ENCODE data around the gene RNF123.

DNA sequence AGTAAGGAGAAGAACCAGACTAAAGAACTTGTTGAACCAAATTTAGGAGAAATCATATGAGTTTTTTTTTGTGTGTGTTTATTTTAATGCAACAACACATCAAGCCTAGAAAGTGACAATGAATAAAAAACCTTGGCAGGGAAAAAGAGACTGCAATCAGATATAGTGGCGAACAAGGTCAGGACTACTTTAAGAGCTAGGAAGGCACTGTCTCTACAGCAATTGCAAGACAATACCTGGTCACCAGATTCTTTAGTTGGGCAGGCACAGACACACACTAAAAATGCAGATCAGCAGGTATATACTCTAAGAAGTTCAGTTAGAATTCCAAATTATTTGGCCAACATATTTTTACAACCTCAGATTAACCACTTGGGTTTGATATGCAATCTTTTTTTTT, 65.2 kb downstream of the RNF123 start:
- no peak for TF ChIP-seq POLR2AphosphoS5 (IDR thresholded peaks at IDR 0.05; ENCODE audit: low read length)
- TF ChIP-seq, protein P1, sequence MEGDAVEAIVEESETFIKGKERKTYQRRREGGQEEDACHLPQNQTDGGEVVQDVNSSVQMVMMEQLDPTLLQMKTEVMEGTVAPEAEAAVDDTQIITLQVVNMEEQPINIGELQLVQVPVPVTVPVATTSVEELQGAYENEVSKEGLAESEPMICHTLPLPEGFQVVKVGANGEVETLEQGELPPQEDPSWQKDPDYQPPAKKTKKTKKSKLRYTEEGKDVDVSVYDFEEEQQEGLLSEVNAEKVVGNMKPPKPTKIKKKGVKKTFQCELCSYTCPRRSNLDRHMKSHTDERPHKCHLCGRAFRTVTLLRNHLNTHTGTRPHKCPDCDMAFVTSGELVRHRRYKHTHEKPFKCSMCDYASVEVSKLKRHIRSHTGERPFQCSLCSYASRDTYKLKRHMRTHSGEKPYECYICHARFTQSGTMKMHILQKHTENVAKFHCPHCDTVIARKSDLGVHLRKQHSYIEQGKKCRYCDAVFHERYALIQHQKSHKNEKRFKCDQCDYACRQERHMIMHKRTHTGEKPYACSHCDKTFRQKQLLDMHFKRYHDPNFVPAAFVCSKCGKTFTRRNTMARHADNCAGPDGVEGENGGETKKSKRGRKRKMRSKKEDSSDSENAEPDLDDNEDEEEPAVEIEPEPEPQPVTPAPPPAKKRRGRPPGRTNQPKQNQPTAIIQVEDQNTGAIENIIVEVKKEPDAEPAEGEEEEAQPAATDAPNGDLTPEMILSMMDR (IDR thresholded peaks at IDR 0.05 in 2 of 3, conservative IDR thresholded peaks at IDR 0.05 in 1 of 3; ENCODE audit: control insufficient read depth in 2 of 3, extremely low read depth in 1 of 3, insufficient read depth in 1 of 3, low read depth in 3 of 3, low read length in 3 of 3), result no peak
- no peak for TF ChIP-seq RCOR1 (conservative IDR thresholded peaks at IDR 0.05; ENCODE audit: low read depth, low read length)
- TF ChIP-seq JUND (IDR thresholded peaks at IDR 0.05; ENCODE audit: low read depth, low read length), result no peak
- no peak for TF ChIP-seq EZH2 (IDR thresholded peaks at IDR 0.05; ENCODE audit: borderline replicate concordance, control insufficient read depth, low read depth, low read length)
- no peak for TF ChIP-seq TAF1 (IDR thresholded peaks at IDR 0.05; ENCODE audit: borderline replicate concordance, low read depth, low read length)
- TF ChIP-seq, protein P2, sequence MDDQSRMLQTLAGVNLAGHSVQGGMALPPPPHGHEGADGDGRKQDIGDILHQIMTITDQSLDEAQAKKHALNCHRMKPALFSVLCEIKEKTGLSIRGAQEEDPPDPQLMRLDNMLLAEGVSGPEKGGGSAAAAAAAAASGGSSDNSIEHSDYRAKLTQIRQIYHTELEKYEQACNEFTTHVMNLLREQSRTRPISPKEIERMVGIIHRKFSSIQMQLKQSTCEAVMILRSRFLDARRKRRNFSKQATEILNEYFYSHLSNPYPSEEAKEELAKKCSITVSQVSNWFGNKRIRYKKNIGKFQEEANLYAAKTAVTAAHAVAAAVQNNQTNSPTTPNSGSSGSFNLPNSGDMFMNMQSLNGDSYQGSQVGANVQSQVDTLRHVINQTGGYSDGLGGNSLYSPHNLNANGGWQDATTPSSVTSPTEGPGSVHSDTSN (IDR thresholded peaks at IDR 0.05; ENCODE audit: insufficient replicate concordance, low read depth, low read length), result no peak
- TF ChIP-seq, protein P3, sequence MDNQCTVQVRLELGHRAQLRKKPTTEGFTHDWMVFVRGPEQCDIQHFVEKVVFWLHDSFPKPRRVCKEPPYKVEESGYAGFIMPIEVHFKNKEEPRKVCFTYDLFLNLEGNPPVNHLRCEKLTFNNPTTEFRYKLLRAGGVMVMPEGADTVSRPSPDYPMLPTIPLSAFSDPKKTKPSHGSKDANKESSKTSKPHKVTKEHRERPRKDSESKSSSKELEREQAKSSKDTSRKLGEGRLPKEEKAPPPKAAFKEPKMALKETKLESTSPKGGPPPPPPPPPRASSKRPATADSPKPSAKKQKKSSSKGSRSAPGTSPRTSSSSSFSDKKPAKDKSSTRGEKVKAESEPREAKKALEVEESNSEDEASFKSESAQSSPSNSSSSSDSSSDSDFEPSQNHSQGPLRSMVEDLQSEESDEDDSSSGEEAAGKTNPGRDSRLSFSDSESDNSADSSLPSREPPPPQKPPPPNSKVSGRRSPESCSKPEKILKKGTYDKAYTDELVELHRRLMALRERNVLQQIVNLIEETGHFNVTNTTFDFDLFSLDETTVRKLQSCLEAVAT (IDR thresholded peaks at IDR 0.05), result no peak
- TF ChIP-seq ZNF274 (IDR thresholded peaks at IDR 0.05; ENCODE audit: insufficient read depth, insufficient read length), result no peak
- TF ChIP-seq GABPA (IDR thresholded peaks at IDR 0.05; ENCODE audit: low read depth), result no peak
- no peak for TF ChIP-seq EP300 (IDR thresholded peaks at IDR 0.05; ENCODE audit: borderline replicate concordance in 1 of 2, control insufficient read depth in 1 of 2, low read depth in 2 of 2, low read length in 2 of 2)
